GM21717 (cell line): Measurements from ENCODE around the gene ZNF766.
"Not testable (repeated sequence)": the region's sequence is repeated elsewhere in the genome, so short reads cannot be mapped to it uniquely, and the experiment has no call there.

Experiments
- ATAC-seq: cut with Tn5 transposase; IDR thresholded peaks from one replicate; pipeline ENCODE4 v1.9.1; 2021; ENCODE audit warnings: mild to moderate bottlenecking, moderate library complexity; ENCODE audit not compliant: unreplicated experiment

The ZNF766 gene

DNA sequence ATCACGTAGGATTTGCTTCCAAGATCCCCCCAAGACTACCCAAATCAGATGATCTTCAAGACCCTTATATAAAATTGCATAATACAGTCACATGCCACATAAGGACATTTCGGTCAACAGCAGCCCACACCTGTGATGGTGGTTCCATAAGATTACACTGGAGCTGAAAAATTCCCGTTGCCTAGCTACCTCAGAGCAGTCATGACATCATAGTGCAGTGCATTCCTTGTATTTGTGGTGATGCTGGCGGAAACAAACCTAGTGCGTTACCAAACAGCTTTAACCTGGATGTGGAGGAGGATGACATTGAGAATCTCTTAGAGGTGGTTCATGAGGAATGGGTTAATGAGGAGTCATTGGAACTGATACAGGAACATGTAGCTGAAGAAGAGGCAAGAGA lies 4.8 kb downstream of the ZNF766 start:
- ATAC-seq, result no peak

DNA sequence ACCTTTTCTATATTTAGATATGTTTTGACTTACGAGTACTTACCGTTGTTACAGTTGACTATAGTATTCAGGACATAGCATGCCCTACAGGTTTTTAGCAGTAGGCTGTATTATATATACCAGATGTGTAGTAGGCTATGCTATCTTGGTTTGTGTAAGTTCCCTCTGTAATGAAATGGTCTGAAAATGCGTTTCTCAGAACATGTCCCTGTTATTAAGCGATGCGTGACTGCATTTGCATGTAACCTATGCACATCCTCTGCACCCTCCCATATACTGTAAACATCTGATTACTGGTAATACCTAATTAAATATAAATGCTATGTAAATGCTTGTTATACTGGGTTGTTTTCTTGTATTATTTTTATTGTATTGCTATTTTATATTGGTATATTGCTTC lies 6.6 kb downstream of the ZNF766 start:
- ATAC-seq, result no peak

DNA sequence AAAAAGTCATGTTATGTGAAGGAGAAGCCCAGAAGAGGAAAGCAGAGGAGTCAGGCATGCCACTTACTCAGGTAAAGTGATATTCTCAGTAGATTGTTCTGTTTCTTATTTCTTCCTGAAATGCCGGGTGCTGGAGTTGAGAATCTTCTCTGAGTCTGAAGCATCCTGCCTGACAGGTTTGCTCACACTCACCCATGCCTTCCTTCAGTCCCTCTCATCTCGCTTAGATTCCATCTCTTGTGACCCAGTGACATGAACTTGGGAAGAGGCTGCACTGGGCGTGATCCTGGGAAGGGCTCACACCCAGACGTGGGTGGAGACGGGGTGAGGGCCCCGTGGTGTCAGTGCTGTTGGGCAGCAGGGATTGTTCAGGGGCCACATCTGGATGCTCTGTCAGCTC lies 8.1 kb downstream of the ZNF766 start:
- ATAC-seq, result no peak

DNA sequence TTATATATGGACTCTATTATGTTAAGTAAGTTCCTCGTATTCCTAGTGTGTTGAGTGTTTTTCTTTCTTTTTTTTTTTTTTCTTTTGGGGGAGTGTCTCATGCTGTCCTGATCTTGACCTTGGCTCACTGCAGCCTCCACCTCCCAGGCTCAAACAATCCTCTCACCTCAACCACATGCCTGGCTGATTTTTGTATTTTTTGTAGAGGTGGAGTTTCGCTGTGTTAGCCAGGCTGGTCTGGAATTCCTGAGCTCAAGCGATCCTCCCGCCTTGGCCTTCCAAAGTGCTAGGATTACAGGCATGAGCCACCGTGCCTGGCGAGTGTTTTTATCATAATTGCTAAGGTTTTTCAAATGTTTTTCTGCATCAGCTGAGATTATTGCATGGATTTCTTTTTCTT lies 16.9 kb downstream of the ZNF766 start:
- ATAC-seq, result no peak

DNA sequence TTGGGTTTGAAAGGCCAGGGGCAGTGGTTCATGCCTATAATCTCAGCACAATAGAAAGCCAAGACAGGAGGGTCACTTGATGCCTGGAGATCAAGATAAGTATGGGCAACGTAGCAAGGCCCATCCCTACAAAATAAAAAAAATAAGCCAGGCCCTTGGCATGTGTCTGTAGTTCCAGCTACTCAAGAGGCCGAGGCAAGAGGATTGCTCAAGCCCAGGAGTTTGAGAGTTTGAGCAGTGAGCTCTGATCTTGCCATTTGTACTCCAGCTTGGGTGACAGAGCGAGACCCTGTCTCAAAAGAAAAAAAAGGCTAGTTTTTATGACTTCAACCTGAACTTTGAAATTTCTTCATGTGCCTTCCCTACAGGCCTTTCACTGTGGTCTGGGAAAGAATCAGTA lies 22.4 kb downstream of the ZNF766 start:
- ATAC-seq, result no peak

DNA sequence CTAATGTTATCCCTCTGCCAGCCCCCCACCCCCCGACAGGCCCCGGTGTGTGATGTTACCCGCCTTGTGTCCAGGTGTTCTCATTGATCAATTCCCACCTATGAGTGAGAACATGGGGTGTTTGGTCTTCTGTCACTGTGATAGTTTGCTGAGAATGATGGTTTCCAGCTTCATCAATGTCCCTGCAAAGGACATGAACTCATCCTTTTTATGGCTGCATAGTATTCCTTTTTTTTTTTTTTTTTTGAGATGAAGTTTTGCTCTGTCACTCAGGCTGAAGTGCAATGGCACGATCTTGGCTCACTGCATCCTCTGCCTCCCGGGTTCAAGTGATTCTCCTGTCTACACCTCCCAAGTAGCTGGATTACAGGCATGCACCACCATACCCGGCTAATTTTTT lies 23.6 kb downstream of the ZNF766 start:
- not testable (repeated sequence) for ATAC-seq

DNA sequence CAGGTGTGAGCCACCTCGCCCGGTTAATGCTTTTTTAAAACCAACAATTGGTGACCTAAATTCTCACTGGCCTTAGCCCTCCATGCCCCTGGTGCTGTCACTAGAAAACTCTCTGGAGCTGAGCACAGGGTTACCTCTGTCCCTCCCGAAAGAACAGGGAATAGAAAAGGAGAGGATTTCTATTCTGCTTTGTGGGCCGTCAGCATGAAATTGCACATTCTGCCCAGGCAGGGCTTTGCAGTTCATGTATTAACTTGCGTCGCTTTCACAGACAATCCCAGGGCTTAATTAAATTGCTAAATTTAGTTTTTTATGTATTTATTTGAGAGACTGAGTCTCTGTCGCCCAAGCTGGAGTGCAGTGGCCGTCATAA lies 27.0 kb downstream of the ZNF766 start:
- no peak for ATAC-seq

DNA sequence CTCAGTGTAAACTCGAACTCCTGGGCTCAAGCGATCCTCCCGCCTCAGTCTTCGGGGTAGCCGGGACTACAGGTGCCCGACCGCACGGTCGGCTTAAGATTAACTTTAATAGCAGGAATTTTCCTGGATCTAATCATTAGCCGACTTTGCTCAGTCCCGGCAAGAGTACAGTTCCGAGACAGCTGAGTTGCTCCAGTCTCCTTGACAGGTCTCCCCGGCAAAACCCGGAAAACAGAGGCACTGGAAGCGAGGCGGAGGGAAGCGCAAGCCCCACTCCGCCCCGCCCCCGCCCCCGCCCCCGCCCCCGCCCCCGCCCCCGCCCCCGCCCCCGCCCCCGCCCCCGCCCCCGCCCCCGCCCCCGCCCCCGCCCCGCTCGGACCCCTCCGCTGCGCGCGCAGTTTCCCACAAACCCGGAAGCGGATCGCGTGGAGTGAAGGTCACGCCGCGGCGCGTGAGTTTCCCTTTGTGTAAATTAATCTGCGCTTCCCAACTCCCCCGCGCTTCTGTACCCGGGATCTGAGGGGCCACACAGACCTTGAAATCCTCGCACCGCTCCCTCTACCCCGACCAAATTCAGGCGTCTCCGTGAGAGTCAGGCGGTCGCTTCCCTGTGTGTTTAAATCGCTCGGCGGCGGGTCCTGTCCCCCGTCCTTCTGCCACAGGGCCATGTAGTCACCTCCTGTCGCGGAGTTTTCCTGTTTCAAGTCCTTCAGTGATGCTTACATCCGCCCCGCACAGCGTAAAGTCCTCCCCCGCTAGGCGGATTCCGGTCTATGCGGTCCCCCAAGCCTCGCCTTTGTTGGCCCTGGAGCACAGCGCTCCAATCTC lies 27.6 kb downstream of the ZNF766 start, which contains the start of gene ZNF480:
TSS of gene ZNF480 (plus strand) at position 397 of the 828 bp plus-strand sequence. CDS start 3,244 bp downstream, outside the sequence.
- ATAC-seq, result peak; percentile 38

DNA sequence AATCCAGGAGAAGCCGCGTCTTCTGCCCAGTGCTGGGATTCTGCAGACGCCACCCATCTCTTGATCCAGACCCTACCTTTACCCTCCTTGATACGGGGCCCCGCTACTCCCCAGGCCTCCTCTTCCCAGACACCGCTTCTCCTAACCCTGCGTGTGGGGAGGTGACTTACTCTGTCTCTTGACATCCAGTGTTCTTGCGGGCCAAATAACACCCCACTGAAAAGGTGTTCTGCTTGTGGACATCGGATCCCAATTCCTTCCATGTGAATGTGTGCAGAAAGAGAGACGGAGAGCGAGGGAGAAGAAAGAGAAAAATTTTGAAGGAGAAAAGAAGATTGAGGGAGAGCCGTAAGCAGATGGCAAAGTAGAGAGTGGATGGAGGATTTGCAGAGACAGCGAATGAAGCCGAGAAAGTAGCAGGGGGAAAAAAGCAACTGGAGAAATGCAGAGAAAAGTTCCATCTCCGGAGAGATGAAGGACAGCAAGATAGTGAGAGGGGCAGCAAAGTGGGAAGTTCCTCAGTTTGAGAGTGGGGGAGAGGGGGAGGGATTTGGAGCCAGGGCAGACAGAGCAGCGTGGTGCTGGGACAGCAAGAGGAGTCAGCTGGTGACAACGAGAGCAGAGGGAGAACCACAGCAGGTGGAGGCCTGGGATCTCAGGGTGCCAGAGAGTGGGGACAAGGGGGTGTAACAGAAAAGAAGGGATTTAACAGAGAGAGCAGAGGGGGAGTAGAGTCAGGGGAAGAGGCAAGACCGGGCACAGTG lies 28.4 kb downstream of the ZNF766 start:
- peak; percentile 33 for ATAC-seq

DNA sequence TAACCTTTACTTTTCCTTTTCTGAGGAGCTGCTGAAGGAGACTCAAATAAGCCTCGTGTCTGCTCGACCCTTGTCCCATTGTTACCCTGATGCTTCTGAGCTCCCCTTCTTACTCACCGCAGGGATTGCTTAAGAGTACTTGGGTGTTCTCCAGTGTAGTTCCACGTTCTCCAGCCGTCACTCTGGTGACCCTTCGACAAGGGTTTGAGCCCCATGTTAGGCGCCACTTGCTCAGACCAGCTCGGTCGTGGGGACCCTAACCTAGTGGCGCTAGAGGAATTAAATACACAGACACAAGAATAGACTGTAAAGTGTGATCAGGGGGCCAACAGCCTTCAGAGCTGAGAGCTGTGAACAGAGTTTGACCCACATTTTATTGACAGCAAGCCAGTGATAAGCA lies 37.9 kb downstream of the ZNF766 start:
- ATAC-seq, result no peak

DNA sequence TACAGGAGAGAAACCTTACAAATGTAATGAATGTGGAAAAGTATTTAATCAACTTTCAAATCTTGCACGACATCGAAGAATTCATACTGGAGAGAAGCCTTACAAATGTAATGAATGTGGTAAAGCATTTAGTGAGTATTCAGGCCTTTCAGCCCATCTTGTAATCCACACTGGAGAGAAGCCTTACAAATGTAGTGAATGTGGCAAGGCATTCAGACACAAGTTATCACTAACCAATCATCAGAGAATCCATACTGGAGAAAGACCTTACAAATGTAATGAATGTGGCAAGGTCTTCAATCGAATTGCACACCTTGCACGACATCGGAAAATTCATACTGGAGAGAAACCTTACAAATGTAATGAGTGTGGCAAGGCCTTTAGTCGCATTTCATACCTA lies 53.0 kb downstream of the ZNF766 start:
- no peak for ATAC-seq

DNA sequence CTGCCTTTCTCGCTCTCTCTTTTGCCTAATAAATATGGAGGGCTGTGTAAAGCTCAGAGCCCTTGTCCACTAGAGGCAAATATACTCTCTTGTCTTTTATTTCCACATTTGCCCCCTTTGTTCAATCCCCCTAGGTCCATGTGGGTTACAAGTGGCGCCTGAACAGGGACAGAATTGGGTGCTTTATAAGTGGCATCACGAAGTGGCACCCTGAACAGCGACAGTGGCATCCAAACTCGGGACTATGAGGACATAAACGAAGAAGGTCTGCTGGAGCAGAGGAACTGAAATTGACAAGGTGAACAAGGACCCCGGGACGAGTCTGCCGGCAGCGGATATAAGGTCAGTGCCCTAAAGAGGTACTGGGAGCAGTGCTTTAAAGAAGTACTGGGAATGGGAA lies 62.4 kb downstream of the ZNF766 start:
- ATAC-seq, result no peak

DNA sequence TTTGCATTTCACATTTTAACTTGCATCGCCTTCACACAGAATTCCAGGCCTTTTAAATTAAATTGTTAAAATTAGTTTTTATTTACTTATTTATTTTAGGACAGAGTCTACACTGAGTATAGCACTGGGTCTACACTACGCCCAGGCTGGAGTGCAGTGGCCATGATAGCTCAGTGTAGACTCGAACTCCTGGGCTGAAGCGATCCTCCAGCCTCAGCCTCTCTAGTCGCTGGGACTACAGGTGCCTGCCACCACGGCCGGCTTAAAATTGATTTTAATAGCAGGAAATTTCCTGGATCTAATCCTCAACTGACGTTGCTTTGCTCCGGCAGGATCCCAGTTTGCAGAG lies 66.4 kb downstream of the ZNF766 start:
- no peak for ATAC-seq

DNA sequence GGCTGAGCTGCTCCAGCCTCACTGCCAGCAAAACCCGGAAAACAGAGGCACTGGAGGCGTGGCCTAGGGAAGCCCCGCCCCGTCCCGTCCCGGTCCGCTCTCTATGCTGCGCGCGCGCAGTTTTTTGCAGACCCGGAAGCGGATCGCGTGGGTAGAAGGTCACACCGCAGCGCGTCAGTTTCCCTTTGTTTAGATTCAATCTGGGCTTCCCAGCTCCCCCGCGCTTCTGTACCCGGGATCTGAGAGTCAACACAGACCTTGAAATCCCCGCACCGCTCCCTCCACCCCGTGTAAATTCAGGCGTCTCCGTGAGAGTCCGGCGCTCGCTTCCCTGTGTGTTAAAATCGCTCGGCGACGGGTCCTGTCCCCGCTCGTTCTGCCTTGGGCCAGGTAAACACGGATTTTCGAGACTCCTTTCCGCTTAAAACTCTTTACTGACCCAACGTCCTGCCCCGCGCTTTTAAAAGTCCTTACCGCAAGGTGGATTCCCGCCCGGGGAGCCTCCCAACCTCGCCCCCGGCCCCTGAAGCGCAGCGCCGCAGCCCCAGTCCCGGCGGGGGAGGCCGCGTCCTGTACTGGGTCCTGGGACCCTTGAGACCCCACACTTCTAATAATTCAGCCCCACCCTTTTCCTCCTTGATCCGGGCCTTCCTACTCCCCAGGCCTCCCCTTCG lies 66.9 kb downstream of the ZNF766 start, which contains the start of gene ZNF610:
TSS of gene ZNF610 (plus strand) at position 127 of the 674 bp plus-strand sequence. CDS start 12,930 bp downstream, outside the sequence.
- ATAC-seq, result peak; percentile 58

DNA sequence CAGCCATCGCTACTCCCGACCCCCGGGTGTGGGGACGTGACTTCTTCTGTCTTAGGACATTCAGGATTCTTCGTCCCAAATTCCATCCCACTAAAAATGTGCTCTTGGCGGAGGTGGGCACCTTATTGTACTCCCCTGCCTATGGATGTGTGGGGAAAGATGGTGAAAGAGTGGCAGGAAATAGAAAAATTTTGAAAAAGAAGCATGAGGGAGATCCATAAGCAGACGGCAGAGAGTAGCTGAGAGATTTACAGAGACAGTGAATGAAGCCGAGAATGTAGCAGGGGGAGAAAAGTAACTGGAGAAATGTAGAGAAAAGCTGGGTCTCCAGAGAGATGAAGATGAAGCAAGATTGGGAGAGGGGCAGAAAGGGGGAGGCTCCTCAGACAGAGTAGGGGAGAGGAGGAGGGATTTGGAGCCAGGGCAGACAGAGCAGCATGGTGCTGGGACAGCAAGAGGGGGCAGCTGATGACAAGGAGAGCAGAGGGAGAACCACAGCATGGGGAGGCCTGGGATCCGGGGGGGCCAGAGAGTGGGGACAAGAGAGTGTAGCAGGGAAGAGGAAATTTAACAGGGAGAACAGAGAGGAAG lies 67.5 kb downstream of the ZNF766 start:
- no peak for ATAC-seq

DNA sequence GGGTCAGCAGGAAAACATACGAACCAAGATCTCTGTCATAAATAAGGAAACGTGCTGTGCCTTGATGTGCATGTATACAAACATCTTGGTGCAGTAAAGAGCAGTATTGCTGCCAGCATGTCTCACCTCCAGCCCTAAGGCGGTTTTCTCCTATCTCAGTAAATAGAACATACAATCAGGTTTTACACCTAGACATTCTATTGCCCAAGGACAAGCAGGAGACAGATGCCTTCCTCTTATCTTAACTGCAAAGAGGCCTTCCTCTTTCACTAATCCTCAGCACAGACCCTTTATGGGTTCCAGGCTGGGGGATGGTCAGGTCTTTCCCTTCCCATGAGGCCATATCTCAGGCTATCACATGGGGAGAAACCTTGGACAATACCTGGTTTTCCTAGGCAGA lies 69.6 kb downstream of the ZNF766 start:
- ATAC-seq, result not testable (repeated sequence)

DNA sequence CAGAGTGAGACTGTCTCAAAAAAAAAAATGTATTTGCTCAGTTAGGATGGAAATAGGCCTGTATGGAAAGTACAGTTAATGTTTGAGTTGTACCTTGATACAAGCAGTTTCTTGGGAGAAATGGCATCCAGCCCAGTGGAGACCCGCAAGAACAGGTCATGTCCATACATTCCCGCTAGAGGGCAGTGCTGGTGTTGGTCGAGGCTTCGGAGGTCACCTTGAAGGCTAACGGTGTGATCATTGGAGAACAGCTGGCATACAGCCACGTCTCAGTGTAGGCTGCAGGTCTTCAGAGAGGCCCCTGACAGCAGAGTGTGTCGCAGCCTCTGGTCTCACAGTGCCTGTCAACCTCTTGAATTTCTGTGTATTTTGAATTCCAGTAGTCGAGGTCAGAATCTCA lies 74.2 kb downstream of the ZNF766 start:
- no peak for ATAC-seq

DNA sequence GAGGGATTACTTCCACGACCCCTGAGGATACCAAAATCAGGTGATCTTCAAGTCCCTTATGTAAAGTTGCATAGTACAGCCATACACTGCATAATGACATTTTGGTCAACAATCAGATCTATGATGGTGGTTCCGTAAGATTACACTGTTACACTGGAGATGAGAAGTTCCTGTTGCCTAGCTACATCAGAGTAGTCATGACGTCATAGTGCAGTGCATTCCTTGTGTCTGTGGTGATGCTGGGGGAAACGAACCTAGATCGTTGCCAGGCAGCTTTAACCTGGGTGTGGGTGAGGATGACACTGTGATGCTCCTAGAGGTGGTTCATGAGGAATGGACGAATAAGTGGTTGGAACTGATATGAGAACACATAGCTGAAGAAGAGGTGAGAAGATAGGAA lies 75.8 kb downstream of the ZNF766 start:
- ATAC-seq, result no peak
